Measurements from ENCODE around the gene NEGR1. TPM values are rescaled to one million over a fixed set of nuclear protein-coding genes. Genes with fewer than 3 reads are reported as not detected.

Gene NEGR1
- total and polyA plus RNA-seq, 2 donors (not counting 3 experiments of a cell fraction or from before 2014, with no cell fraction given), result 6.8 to 21.8 TPM

GRCh38 chr1:72322910-72323309 lies 40.6 kb upstream of the NEGR1 start:
- Histone ChIP-seq H3K27me3 (ENCODE audit: control insufficient read depth in 2 of 2, insufficient read depth in 2 of 2, low read length in 2 of 2) (no peaks in the 10 kb centered on the region), H3K9ac (replicated peaks; ENCODE audit: extremely low read depth, insufficient read depth, low read length) (no peak overlapping the region), H3K79me2 (ENCODE audit: control insufficient read depth, insufficient read depth, low read length) (no peaks in the 10 kb centered on the region), H3K9me3 (replicated peaks; ENCODE audit: control insufficient read depth, insufficient read depth, low read length) (no peaks in the 10 kb centered on the region), H3K4me1 (ENCODE audit: control insufficient read depth, extremely low read depth, insufficient read depth, low read length) (no peaks in the 10 kb centered on the region), H3K27ac (ENCODE audit: insufficient read depth, low read depth, low read length) (no peak overlapping the region), H3K36me3 (ENCODE audit: control insufficient read depth in 2 of 2, extremely low read depth in 1 of 2, insufficient read depth in 2 of 2, low read length in 2 of 2) (no peaks in the 10 kb centered on the region), H3K9me1 (replicated peaks; ENCODE audit: control insufficient read depth, extremely low read depth, insufficient read depth, low read length) (no peaks in the 10 kb centered on the region), H3K4me3 (replicated peaks in 1 of 3; ENCODE audit: insufficient read depth in 1 of 3, low read depth in 1 of 3, low read length in 3 of 3) (no peak overlapping the region), H4K20me1 (replicated peaks; ENCODE audit: control insufficient read depth, extremely low read depth, insufficient read depth, low read length) (no peaks in the 10 kb centered on the region), H3K4me2 (ENCODE audit: insufficient read depth, low read length) (no peak overlapping the region), H2AFZ (ENCODE audit: low read depth, low read length) (no peak overlapping the region)
- ChIA-PET POLR2A (no interaction called here), CTCF (no interaction called here)
- no TSS peak for BruUV-seq (replicated peaks)
- TF ChIP-seq MAX (IDR thresholded peaks at IDR 0.05; ENCODE audit: insufficient read depth, insufficient read length) (no peak), FOS (IDR thresholded peaks at IDR 0.05; ENCODE audit: borderline replicate concordance, insufficient read depth, low read length) (no peak), POLR2A (IDR thresholded peaks at IDR 0.05; ENCODE audit: low read depth, low read length) (no peak), CTCF (IDR thresholded peaks at IDR 0.05; ENCODE audit: extremely low read depth in 1 of 2, insufficient read depth in 1 of 2, low read depth in 1 of 2, low read length in 2 of 2) (no peak), POLR2AphosphoS5 (IDR thresholded peaks at IDR 0.05; ENCODE audit: insufficient read depth, low read depth, low read length) (no peak), GATA2 (IDR thresholded peaks at IDR 0.05; ENCODE audit: insufficient read depth, insufficient read length, low read depth, low read length) (no peak), EZH2 (IDR thresholded peaks at IDR 0.05; ENCODE audit: borderline replicate concordance, low read depth, low read length, severe bottlenecking) (no peak), JUN (IDR thresholded peaks at IDR 0.05; ENCODE audit: borderline replicate concordance, insufficient read depth, insufficient read length, low read depth) (no peak), MYC (IDR thresholded peaks at IDR 0.05; ENCODE audit: low read depth, low read length) (no peak)
- FAIRE-seq (no peak), DNase-seq (ENCODE audit: low read depth, low spot score) (no peak)
- dilution Hi-C loops (cut with MboI; ENCODE audit: extremely low pct_ligation_motif_present, low sequenced_read_pairs) (no loop called here), intact Hi-C loops (cut with micrococcal nuclease) (no loop called here)
